GM12801 (cell line): ENCODE measurements around the gene TSEN54.

Experiments used
- CTCF ChIP-seq: IDR thresholded peaks from one replicate; pipeline ENCODE4 v1.5.1; 2011; ENCODE audit warnings: control low read depth; ENCODE audit not compliant: insufficient read length; ENCODE audit errors: extremely low read depth

The TSEN54 gene

DNA sequence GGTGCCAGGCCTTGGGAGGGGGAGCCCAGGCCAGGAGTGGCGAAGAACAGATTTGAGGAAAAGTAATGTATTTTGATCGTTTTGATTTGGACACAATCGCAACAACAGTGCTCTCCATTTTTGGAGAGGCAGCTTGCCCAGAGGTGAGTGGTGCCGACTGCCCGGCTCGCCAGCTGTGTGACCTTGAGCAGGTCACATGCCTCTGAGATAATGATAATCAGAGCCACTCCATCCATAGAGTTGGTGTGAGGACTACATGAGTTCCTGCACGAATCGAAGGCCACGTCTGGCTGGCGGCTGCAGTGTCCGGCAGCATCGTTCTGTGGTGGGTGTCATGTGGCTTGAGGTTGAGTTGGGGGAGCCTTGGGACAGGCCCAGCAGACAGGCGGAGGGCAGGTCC, 29.9 kb downstream of the TSEN54 start:
- no peak for TF ChIP-seq CTCF

DNA sequence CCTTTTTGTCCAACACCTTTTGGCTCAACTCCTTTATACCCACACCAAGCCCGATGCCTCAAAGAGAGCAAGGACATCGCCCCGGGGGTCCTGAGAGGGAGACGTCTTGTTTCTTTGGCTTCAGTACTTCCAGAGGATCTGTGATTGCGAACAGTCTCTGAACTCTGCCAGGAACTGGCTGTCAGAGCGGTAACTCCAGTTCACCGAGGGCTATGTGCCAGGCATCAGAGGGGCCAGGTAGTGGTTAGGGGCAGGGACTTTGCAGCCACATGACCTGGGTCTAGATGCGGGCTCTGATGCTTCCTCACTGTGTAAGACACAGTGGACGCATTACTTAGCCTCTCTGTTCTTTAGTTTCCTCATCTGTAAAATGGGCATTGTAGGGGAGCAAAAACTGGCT, 30.8 kb downstream of the TSEN54 start:
- no peak for TF ChIP-seq CTCF

DNA sequence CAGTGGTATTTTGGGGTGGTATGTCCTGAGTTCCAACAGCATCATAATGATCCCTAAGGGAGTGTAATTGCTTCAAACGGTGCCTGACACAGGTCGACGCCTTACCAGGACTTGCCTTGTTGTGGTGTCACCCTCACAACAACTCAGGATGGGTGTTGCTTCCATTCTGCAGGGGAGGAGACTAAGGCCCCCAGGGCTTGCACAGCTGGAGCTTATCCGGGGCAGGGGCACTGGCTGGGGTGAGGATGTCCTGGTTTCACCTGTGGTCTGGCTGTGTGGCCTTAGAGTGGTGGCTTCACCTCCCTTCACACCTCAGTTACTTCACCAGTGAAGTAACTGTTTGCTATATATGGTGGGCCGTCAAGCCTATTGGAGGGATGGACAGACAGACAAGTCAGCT, 32.5 kb downstream of the TSEN54 start:
- TF ChIP-seq CTCF = no peak

- no peak for TF ChIP-seq CTCF
Observed at GRCh38 chr17:75549246-75550138, 33.2 kb downstream of the TSEN54 start.

GRCh38 chr17:75550139-75550465, 33.8 kb downstream of the TSEN54 start:
- no peak for TF ChIP-seq CTCF

DNA sequence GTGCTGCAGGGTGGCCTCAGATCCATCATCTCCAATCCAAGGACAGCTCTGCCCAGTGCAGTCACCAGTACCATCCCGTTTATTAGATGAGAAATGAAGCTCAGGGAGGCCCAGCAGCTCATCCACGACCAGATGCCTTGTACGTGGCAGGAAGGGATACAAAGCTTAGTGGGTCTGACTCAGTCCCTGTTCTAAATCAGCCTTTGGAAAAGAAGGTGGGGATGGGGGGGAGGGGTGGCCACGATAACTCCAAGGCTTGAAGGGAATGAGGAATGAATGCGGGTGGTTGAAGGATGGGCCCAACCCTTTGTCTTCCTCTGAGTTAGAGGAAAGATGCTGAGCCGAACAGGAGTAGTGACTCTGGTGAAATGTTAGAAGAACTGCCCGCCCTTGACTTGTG, 34.9 kb downstream of the TSEN54 start:
- TF ChIP-seq CTCF = no peak

GRCh38 chr17:75552425-75553294, 36.3 kb downstream of the TSEN54 start:
- TF ChIP-seq CTCF = no peak
